ENCODE results near the gene MCC.

- TF ChIP-seq CTCF (IDR thresholded peaks at IDR 0.05) (peak; percentile 80 to 90 (median 88)), POLR2A (IDR thresholded peaks at IDR 0.05) (no peak)
These were observed 492.3 kb downstream of the MCC start for GRCh38 chr5:112995764-112996618.
